NCI-H128 (cell line): ENCODE data around the gene RPRD1B.
"Not testable (repeated sequence)": the region's sequence is repeated elsewhere in the genome, so short reads cannot be mapped to it uniquely, and the experiment has no call there.

ENCODE experiments used
- DNase-seq: peaks from one replicate; lab custom pipeline; 2025; ENCODE audit not compliant: unreplicated experiment; lab: John Stamatoyannopoulos, UW

The RPRD1B gene

DNA sequence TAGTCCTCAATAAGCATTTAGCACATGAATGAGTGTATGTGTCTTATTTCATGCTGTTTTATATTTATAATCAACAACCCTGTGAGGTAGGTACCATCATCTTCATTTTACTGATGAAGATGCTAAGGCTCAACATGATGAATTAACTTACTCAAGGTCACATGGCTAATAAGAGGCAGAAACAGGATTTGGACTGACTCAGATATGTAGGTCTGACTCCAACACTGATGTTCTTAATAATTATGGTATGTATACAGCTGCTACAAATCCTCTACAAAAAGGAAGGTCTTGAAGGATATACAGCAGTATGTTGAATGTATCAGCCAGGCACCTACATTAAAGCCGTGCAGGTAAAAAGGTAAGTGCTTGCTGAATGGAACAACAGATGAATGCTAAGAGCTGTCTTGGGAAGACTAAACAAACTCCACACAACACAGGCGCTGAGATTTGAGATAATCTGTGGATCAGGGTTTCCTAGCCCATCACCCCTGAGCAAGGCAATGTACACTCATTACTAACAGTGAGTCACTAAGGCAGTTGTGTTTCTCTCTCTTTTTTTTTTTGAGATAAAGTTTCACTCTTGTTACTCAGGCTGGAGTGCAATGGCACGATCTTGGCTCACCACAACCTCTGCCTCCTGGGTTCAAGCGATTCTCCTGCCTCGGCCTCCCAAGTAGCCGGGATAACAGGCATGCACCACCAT, 32.2 kb upstream of the RPRD1B start:
- DNase-seq: no peak

- DNase-seq: no peak
These were observed 31.6 kb upstream of the RPRD1B start for GRCh38 chr20:38001981-38002380.

- DNase-seq: no peak
These were observed 31.1 kb upstream of the RPRD1B start for GRCh38 chr20:38002422-38002821.

GRCh38 chr20:38004416-38004815, 29.1 kb upstream of the RPRD1B start:
- DNase-seq: no peak

DNA sequence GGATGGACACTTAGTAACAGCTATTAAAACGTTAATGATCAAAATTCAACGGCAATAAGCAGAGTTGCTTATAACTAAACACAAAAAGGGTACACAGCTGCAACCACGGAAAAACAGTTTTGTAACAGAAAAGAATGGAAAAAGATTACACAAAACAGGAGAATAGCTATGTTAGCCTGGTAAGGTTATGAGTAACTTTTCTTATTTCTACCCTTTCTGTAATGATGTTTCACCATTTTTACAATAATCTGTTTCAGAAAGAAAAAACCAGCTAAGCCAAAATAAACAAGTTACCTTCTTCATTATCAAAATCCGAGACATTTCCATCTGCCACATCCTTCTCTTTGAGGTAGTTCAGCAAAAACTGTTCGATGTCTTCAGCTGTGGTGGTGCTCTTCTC, 27.6 kb upstream of the RPRD1B start:
- no peak for DNase-seq

DNA sequence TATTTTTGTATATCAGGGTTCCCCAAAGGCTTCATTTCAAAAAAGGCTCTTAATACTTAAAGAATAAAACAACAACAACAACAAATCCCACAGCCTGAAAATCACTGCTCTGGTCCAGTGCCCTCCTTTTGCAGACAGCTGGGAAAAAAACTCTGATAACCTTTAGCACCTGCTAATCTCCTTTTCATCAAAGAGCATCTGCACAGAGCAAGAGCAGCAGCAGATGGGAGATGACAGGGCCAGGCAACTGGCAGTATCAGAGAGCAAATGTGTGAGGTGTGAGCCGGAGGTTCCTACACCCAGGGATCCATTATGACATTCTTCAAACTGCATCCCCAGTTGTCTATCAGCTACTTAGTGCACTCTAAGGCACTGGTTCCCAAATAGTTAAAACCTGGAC, 26.0 kb upstream of the RPRD1B start:
- no peak for DNase-seq

GRCh38 chr20:38008233-38008944, 25.2 kb upstream of the RPRD1B start:
- no peak for DNase-seq

- DNase-seq: not testable (repeated sequence)
These were observed 24.1 kb upstream of the RPRD1B start for GRCh38 chr20:38009416-38009815.

DNA sequence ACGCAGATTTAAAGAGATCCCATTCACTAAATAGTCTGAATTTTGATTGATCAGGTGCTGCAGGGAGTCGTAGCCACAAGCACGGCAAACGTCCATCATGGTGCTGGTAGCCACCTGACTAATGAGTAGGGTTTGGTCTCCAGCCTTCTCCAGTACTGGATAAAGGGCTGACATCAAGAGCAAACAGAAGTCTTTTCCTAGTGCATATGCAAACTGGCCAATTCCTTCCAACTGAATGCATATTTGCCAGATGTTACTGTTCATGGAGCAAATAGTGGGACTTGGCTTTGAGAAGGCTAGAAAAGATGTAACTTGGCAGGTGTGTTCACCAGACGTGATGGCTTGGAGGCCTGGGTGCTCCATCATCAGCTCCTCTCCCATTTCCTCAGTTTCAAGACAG, 21.9 kb upstream of the RPRD1B start:
- no peak for DNase-seq

DNA sequence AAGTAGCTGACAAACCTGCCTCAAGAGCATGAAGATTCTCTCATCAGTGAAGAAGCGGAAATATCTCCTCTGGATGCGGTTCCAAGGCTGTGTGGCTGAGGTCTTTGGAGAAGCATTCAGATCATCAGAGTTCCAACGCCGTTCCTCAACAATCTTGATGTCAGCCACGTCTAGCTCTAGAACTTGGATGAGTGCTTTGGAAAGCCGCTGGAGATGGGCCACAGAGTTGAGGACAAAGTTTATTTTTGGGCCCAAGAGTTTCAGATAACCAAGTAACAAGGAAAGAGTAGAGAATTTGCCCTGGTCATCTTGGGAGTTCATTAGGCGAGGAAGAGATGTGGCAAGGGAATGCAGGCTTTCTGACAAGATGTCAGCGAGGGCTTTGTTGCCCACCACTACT, 21.2 kb upstream of the RPRD1B start:
- no peak for DNase-seq

GRCh38 chr20:38013887-38014286, 19.7 kb upstream of the RPRD1B start:
- no peak for DNase-seq

- no peak for DNase-seq
These were observed 15.6 kb upstream of the RPRD1B start for GRCh38 chr20:38017959-38018358.

GRCh38 chr20:38018385-38018784, 15.2 kb upstream of the RPRD1B start:
- DNase-seq: no peak

DNA sequence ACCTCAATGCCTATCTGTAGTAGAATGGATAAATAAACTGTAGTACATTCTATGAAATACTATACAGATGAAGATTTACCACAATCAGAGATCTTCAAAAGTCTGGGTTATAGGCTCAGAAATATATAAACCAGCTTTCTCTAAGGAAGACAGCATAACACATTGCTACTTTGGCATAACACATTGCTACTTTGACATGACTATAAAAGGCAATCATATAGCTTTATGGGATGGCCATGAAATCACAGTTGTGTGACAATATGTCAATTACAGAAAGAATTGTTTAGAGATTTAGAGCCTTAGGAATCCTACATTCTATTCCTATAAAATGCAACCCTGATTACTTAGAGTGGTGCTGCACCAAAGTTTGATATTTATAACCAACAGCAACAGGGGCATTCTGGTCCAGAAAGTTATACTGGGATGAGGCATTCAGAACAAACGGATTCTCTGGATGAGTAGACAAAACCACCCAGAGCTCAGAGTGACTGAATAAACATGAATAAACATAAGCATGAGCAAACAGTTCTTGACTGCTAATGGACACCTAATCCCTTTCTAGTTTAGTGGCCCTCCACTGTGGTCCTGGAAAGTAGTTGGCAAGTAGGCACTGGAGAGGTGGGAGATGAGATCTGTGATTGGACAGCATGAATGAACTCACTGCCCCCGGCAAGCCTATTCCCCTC, 12.3 kb upstream of the RPRD1B start:
- DNase-seq: no peak

- no peak for DNase-seq
These were observed 10.2 kb upstream of the RPRD1B start for GRCh38 chr20:38023181-38024001.

GRCh38 chr20:38024496-38024895, 9.1 kb upstream of the RPRD1B start:
- no peak for DNase-seq

GRCh38 chr20:38029453-38029852, 4.1 kb upstream of the RPRD1B start:
- no peak for DNase-seq

GRCh38 chr20:38031957-38032356, 1.6 kb upstream of the RPRD1B start:
- no peak for DNase-seq

DNA sequence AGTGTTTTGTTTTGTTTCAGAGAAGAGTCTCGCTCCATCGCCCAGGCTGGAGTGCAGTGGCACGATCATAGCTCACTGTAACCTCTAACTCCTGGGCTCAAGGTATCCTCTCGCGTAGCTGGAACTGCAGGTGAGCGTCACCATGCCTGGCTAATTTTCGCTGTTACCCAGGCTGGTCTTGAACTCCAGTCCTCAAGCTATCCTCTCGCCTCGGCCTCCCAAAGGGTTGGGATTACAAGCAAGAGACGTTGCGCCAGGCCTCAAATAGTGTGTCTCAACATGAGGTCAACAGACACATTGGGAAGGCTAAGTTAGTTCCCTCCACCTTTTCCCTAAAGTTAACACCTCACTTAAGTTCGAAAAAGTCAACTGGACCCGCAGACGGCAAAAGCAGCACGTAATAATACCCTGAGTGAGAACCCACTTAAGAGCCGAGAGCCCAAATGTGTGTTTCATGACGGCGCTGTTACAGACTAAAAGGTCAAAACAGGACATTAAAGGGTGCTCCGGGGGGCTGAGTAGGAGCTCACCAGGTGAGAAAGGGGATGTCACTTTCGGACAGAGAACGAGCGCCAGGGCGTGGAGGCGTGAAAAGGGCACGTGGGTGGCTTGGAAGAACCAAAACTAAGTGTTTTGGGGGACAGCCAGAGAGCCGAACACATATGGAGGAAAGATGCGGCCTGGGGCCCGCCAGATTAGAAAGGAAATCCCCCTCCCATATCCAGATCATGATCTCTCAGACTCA, 789 bp upstream of the RPRD1B start:
- no peak for DNase-seq

GRCh38 chr20:38034108-38034649, 633 bp downstream of the RPRD1B start:
- DNase-seq: no peak
